HG03196 (cell line): ENCODE results near the gene PTER.
A peak's percentile ranks its signal among the peaks of the same experiment; 100 is the strongest.

Experiments used
- ATAC-seq: cut with Tn5 transposase; IDR thresholded peaks from one replicate; pipeline ENCODE4 v1.9.1; 2021; ENCODE audit not compliant: unreplicated experiment

PTER gene

DNA sequence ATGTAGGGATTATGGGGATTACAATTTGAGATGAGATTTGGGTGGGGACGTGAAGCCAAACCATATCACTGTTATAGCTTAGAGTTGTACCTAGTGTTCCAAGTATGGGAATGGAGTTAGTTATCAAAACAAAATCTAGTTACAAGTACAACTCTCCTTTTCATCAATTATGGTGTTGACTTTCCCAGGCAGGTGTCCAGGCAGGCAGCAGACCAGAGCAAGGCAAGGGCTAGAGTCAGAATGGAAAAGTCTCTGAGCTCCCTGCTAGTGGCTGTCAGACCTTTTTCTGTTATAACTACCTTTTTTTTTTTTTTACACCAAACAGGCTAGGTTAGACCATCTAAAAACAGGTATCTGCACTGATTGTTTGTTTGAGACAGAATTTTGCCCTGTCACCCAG lies 29.2 kb downstream of the PTER start:
- ATAC-seq, result no peak

DNA sequence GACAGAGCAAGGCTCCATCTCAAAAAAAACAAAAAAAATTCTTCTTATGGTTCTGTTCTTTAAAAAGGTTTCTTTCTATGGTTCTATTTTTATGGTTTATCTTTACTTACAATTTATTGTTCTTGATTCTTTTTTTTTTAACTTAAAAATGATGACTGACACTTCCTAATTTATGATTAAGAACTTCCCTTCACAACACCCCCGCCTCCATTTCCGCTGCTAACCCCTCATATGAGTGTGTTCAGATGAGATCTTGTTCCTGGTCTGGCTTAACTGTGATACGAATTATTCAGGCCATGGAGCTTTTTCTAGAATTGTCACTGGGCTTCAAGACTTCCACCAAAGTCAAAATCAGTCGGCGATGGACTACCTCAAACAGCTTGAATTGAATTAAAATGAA lies 33.9 kb downstream of the PTER start:
- ATAC-seq, result no peak

DNA sequence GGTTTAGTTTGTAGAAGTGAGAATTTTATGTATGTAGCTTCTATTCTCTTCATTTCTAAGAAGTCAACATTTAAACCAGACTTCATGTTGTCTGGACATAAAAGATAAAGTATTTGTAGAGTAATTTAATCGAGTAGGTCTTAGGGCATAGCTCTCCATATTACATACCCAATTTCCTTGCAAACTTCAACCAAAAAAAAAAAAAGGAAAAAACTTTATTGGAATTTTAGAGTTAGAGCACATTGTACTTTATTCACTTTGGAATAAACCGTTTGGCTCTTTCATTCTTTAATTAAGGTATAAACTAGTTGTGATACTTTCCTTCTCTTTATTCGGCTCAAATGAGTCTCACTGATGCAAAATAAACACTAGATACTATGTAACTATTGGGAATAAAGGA lies 36.0 kb downstream of the PTER start:
- no peak for ATAC-seq

DNA sequence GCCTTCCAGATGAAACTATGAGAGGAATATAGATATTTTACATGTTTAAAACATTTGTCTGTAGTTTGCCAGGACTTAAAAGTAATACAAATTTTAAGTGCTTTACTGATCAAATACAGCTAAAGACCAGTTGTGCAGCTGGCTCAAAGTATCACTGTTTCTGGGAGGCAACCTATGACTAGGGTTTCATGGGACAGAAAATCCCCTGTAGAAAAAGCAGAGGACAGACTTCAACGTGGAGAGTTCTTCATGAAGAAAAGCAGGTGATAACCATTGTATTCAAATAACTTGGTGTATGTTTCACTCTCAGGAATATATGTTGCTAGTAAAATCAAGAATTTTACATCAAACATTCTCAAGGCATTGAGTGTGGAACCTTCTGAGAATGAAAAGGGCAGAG lies 40.9 kb downstream of the PTER start:
- no peak for ATAC-seq

DNA sequence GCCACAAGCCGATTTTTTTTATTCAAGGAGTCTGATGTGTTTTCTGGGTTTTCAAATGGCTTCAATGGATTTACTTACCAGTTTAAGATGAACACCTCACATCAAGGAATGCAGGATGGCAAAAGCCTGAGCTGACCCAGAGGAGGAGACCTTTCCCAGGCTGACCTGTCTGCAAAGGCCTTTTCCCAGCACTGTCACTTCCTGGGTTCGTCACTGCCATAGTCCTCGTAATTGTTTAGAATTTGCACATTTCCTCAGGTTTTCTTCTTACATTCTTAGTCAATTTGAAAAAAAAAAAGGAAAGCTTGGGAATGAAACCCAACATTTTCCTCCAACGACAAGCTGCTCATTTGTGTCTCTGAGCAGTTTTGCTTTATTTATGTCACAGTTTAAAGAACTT lies 42.0 kb downstream of the PTER start:
- no peak for ATAC-seq

DNA sequence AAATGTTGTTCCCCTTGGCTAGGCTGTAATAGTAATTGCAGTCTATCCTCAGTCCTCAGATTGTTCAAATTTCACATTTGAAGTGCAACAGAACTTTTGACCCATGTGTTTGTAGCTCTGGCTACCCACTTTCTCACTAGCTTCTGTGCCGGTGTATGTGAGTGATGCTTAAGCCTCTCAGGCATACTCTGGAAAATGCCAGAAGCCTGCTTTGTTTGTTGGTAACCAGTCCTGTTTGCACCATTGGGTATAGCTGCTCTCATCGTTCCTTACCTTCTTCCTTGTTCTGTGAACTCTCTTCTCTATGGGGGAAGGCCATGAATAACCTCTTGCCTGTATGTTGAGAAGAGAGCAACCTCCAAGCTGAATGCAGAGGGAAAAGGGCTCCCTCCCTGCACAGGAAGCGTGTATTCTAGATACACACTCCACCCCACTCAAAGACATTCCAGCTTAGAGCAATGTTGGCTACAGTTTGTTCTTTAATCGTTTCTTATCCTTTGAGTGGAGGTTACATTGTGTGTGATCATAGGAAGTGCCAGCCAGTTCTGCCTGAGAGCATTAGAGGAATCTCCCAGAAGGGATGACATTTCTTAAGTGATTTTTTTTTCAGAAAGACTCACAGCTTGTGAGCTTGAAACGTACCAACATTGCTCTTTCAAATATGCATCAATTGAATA lies 44.4 kb downstream of the PTER start:
- no peak for ATAC-seq

DNA sequence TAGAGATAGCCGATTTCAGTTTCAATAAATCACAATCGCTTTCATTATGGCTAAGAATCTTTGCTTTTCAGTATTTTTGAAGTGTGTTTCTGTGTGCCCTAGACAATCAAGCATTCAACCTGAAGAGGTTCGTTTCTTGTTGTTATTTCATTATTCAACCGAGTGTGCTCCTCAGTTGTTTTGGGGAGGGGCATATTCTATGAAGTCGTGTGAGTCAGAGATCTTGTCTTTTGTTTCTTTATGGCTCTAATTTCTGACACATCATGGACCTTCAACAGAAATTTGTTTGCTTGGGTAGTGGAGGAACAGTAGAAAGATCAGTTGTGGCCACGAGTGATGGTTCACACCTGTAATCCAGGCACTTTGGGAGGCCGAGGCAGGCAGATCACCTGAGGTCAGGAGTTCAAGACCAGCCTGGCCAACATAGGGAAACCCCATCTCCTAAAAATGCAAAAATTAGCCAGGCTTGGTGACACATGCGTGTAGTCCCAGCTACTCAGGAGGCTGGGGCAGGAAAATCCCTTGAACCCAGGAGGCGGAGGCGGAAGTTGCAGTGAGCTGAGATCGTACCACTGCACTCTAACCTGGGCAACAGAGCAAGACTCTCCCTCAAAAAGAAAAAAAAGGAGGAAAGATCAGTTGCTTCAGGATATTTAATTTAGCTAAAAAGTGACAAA lies 46.6 kb downstream of the PTER start:
- no peak for ATAC-seq

DNA sequence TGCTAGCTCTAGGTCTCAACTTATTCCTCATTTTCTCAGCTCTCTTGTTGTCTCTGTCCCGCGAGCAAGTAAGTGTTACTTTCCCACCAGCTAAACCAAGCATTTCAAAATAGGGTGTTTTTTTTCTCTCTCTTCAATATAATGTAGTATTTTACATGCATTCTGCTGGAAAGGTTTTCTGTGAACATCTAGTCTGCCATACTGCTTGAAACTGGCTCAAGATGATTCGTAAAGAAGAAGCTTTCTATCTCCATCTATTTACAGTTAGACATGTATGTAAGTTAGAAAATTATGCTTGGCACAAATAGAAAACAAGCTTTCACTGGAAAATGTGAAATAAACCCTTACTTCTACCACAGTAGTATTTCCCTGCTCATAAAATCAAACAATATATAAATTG lies 53.7 kb downstream of the PTER start:
- ATAC-seq, result no peak

DNA sequence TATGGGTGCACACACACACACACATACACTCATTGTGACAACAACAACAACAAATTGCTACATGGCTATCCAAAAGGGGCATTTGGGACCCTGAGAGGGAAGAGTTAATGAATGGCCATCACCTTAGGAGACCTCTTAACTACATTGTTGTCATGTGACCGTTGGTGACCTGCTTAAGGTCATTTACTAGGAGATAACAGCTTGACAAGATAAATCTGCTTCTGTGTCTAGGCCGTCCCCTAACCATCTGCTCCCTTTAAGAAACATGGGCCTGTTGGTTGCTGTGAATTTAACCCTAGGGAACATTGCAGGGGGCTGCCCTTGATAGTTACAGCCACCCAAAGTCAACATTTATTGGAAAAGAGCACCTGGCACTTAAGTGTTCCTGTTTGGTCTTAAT lies 55.1 kb downstream of the PTER start:
- no peak for ATAC-seq

DNA sequence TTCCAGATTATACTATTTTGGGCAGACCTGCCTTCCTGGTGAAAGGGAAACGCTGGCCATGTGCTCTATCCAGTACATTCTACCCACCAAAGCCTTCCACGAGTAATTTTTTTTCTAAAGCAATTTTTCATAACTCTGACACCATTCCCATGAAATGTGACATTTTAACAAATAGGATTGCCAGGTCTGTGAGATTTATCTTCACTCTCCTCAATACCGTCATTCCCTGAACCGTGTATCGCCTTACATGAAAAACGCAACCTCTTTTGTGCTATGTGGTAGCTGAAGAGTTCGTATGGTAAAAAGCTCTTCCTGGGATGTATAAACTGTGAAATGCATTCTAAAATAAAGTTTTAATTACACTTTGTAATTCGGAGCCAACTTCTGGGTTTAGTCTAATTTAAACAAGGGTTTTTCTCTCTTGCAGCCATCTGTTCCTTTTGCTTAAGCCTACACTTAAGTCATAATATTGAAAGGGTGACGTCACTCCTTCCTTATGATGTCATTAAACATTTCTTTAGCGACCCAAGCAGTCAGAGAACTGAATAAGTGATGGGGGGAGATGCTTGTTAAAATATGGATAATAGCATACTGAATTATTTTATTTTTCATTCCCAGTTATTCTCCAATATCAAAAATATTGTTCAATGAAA lies 57.2 kb downstream of the PTER start:
- no peak for ATAC-seq

DNA sequence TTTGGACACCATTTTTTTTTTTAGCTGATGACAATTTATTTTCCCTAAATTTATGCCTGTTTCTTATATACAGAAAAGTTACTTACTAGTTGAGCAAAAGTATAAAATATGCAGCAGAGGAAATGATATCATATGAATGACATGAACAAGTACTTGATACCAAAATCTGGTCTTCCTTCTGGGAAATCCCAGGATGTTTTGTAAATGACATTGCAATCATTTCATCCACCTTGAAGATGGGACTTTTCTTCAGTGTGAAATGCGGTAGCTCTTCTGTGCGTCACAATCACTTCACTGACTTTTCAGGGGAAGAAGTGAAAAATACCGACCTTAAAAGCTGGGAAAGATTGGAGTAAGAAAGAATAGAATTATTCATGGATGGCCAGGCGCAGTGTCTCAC lies 61.1 kb downstream of the PTER start:
- ATAC-seq, result no peak

DNA sequence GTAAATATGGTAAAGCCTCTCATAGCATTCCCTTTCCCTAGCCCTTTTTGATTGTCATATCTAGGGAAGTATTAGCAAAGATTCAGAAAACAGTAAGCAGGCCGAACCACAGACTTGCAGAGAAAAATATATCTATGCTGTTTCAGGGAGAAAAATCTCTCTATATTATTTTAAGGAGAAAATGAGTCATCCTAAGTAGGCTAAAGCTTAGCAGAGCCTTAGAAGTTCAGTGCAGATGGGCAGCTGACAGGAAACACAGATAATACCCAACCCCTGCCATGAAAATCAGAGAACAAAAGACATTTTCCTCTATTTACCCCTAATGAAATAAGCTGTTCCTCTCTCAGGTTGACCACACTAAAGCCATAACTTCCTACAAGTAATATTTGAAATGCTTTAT lies 68.4 kb downstream of the PTER start:
- ATAC-seq, result no peak

DNA sequence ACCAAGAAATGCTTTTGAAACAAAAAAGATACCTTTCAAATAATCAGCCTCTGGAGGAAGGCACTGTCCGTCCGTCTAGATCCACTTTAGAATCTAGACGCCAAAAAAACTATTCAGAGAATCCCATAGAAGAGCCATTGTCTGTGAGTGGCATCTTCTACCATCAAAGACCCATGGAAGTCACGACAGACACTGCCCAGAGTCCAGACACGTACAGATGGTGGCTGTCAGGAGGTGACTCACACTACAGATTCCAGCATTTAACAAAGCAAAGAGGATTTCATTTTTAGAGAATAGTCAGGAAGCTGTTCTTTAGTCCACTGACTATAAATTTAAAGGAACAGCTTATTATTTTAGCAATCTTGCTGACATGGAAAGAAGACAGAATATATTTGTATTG lies 73.2 kb downstream of the PTER start:
- no peak for ATAC-seq

DNA sequence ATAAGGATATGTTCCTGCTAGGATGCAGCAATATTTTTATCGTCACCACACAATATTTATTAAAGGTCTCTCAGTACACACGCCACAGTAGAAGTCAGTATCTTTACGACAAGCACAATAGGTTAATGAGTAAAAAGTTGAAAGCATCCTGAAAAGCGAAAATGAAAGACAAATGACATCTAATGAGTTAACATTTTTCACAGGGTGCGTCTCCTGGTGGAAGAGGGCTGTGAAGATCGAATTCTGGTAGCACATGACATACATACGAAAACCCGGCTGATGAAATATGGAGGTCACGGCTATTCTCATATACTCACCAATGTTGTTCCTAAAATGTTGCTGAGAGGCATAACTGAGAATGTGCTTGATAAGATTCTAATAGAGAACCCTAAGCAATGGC lies 74.0 kb downstream of the PTER start:
- ATAC-seq, result no peak

DNA sequence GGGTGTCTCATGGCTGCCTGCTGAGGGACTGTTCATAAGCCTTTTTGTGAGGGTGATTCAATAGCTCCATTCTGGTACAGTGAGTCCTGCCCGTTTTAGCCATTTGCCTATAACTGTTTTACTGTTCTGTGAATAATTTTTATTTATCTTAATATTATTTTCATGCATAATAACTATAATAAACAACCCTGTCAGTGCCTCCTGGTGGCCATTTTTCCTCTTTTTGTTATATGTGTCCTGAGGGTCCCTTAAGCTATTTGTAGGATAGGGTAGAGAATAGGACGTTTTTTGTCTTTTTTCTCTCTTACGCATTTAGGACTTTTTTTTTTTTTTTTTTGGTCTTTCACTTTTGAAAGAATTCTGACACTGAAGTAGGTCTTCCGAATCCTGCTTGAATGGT lies 82.0 kb downstream of the PTER start:
- ATAC-seq, result no peak

DNA sequence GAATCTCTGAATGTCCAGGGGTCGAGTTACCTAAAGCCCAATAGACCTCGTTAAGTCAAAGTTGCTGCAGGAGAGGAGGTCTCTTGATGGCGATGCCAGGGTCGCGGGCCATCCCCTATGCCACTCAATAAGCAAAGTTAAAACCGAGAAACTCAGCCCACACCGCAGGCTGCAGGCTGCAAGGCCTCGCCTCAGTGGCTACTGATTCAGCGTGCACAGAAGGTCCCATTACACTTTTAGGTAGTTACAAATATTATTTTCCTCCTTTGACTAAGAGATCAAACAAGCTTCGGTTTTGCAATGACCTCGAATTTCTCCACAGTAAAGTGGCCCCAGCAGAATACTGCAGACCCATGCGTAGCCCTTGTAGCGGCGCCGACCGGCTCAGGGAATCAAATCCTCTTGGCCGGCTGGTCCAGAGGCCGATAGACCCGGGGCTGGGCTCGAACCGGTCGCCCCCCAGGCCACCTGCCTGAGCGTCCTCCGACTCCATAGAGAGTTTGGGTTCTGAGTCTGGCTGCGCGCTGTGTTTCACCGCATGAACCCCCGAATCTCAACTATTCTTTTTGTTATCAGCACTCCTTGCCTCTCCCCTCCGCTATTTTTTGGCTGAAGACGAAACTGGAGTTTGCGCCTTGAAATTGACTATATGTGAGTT lies 82.6 kb downstream of the PTER start:
- ATAC-seq, result no peak

DNA sequence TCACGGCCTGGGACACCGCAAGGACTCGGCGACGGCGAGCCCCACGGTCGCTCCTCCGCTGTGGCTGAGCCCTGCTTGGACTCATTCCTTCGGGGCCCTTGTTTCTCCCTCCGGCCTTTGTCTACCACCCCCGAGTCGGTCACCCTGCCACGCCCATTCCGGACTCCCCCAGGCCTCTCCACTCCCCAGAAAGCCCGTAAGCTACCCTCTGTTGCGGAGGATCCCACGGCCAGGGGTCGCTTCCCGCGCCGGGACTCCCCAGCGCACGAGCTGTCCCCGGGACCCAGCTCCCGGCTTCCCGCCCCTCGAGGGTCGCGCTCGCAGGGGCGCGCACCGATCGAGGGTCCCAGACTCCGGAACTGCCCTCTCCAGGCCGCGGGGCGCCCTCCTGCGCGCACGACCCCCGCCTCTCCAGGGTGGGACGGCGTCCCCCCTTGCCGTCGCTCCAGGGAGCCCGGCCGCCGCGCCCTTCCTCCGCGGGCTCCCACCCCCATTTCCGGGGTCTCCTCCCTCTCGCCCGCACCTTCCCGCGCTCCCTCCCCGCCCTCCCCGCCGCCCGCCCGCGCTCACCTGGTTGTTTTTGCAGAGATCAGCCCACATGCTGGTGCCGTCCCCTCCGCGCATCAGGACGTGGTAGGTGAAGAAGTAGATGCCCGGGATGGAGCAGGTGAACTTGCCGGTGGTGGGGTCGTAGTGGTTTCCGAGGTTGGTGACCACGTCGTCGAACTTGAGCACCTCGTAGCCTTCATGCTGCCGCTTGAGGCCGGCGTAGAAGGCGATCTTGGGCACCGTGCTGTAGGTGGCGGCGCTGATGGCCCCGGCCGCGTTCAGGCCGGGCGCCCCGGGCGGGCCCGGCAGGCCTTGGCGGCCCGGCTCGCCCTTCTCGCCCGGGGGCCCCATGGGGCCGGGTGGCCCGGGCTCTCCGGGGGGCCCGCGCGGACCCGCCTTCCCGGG lies 83.4 kb downstream of the PTER start:
- peak; percentile 35 for ATAC-seq

DNA sequence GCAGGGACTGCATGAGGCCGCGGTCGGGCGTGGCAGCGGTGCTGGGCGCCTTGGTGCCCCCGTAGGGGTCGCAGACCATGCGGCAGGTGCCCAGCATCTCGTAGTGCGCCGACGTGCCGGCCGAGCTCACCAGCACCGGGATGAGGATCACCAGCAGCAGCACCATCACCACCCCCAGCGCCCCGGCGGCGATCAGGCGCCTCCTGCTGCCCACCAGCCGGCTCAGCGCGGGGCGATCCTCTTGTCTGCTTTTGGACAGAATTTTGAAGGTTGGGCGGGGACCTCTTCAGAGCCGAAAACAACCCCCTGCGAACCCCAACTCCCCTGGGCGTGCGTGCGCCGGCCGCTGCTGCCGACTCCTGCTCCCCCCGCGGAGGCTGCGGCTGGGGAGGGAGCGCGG lies 84.1 kb downstream of the PTER start:
- ATAC-seq, result peak; percentile 74

DNA sequence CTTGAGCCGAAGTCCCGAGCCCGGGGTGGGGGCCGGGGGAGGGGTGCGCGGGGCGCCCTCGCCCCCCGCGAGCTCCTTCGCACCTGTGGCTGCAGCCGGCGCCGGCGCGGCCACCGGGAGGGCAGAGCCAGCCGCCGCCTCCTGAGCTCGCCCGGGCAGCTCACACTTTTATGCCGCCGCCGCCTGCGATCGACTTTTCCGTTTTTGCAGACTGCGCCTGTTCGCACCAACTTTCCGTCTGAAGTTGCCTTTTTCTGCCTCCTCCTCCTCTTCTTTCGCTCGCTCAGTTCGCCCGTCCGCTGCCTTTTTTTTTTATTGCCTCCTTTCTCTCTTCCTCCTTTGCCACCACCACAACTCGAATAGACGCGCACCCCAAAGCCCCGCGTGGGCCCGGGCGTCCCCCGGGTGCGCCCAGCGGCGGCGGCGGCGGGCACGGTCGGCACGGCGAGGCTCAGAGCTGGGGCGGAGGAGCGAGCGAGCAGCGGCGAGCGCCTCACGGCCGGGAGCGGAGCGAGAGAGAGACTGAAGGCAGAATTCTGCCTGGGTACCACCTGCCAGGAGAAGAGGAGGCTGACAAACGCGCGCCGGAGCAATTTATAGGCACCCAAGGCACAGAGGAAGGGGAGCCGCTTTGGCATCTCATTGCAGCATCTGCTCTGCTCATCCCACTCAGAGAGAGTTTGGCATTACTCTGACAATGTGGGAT lies 84.7 kb downstream of the PTER start, which contains the start of gene C1QL3:
Gene C1QL3 (minus strand): TSS at position 569 of the 706 bp plus-strand sequence. CDS start 814 bp downstream, outside the sequence.
- peak; percentile 30 for ATAC-seq

DNA sequence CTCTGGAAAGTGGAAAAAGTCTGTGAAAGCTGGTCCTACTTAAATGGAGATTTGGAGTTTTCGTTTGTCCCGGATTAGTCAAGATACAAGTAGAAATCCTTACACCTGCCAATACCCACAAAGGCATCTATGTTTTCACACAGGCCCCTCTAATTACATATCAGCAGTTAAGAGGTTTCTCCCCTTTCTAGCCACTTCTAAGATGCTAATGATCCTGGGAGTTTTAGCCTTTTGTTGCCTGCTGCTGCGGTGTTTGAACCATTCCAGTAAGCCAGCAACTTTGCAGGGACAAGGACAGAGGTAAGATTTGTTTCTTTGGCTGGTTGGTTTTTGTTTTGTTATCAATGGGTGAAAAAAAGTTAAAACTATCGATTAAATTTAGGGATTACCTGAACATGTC lies 90.6 kb downstream of the PTER start:
- no peak for ATAC-seq
